ENCODE data around the gene PROKR1. TPM values are rescaled to one million over a fixed set of nuclear protein-coding genes. Genes with fewer than 3 reads are reported as not detected.

PROKR1 gene
- total RNA-seq, 1 experiment from 2014 or later, result not detected

DNA sequence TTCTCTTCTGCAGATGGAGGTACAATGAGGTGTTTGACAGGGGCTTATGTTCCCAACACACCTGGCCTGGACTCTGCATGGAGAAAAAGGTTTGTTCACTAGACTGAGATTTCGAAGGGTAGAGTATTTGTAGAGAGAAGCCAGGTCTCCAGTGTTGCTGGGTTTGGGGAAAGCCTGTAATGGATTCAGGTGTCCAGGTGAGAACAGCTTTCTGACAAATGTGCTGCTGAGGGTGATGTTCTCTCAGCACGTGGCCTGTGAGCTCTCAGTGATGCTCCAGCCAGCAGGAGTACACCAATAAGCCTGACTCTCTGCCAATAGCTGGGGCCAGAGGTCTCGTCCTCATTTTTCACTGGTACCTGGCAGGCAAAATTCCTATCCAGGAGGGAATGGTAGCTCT is 47.5 kb downstream of the PROKR1 start:
- ChIA-PET CTCF (interaction anchor here (2.3 kb wide), 1 partner anchor 18 kb away, joined by 7 read pairs; no protein-coding TSS in a partner anchor), POLR2A (no interaction called here), RAD21 (ENCODE audit: low non-redundant PET in 1 of 2, low total read pairs in 2 of 2, uncharacterized antibody in 2 of 2, unreplicated experiment in 2 of 2) (no interaction called here)
- intact Hi-C loops (cut with micrococcal nuclease), result no loop called here
- Histone ChIP-seq H3K4me1 (ENCODE audit: control insufficient read depth in 1 of 2, insufficient read depth in 2 of 2, low read length in 2 of 2) (no peaks in the 10 kb centered on the region), H3K79me2 (ENCODE audit: insufficient read depth, low read length) (no peaks in the 10 kb centered on the region), H3K27ac (ENCODE audit: low read depth, low read length) (no peak overlapping the region), H3K36me3 (ENCODE audit: control insufficient read depth in 1 of 2, insufficient read depth in 2 of 2, low read length in 2 of 2) (no peaks in the 10 kb centered on the region), H2AFZ (ENCODE audit: low read depth, low read length, poor library complexity, severe bottlenecking) (no peak overlapping the region), H3K9ac (ENCODE audit: low read length) (no peak overlapping the region), H3K27me3 (ENCODE audit: insufficient read depth, low read length) (no peaks in the 10 kb centered on the region), H3K9me2 (ENCODE audit: insufficient read depth) (no peaks in the 10 kb centered on the region), H3K9me3 (ENCODE audit: control insufficient read depth in 1 of 2, insufficient read depth in 1 of 2, low read depth in 1 of 2, low read length in 2 of 2) (no peaks in the 10 kb centered on the region), H4K20me1 (ENCODE audit: insufficient read depth) (no peaks in the 10 kb centered on the region), H3K4me3 (replicated peaks in 1 of 2; ENCODE audit: low read depth in 1 of 2, low read length in 2 of 2) (no peak overlapping the region), H3K4me2 (ENCODE audit: low read length) (no peak overlapping the region)
- DNase-seq (ENCODE audit: low read depth, low spot score) (no peak), ATAC-seq (no peak)
- no TSS peak for BruUV-seq (replicated peaks)
- TF ChIP-seq ZFX (IDR thresholded peaks at IDR 0.05) (no peak), CEBPB (IDR thresholded peaks at IDR 0.05; ENCODE audit: low read depth) (no peak), SP1 (IDR thresholded peaks at IDR 0.05; ENCODE audit: low read depth) (no peak), ZNF274 (IDR thresholded peaks at IDR 0.05; ENCODE audit: low read depth, low read length) (no peak), ZBTB33 (IDR thresholded peaks at IDR 0.05; ENCODE audit: extremely low read depth, insufficient replicate concordance, low read length) (no peak), EZH2 (IDR thresholded peaks at IDR 0.05) (no peak), FOSL1 (IDR thresholded peaks at IDR 0.05; ENCODE audit: low read depth) (no peak), ELF1 (IDR thresholded peaks at IDR 0.05; ENCODE audit: borderline replicate concordance, low read depth) (no peak), POLR2A (IDR thresholded peaks at IDR 0.05; ENCODE audit: borderline replicate concordance, extremely low read depth, insufficient read depth, insufficient read length) (no peak), EZH2phosphoT487 (IDR thresholded peaks at IDR 0.05; ENCODE audit: borderline replicate concordance) (no peak), CTCF (IDR thresholded peaks at IDR 0.05 in 2 of 3, conservative IDR thresholded peaks at IDR 0.05 in 1 of 3; ENCODE audit: borderline replicate concordance in 1 of 3, insufficient read depth in 1 of 3, low read depth in 2 of 3, low read length in 2 of 3) (no peak), CBX3 (IDR thresholded peaks at IDR 0.05; ENCODE audit: low read depth) (no peak), YY1 (IDR thresholded peaks at IDR 0.05; ENCODE audit: extremely low read depth, insufficient replicate concordance, low read depth, low read length) (no peak)
- TF ChIP-seq, protein P1, sequence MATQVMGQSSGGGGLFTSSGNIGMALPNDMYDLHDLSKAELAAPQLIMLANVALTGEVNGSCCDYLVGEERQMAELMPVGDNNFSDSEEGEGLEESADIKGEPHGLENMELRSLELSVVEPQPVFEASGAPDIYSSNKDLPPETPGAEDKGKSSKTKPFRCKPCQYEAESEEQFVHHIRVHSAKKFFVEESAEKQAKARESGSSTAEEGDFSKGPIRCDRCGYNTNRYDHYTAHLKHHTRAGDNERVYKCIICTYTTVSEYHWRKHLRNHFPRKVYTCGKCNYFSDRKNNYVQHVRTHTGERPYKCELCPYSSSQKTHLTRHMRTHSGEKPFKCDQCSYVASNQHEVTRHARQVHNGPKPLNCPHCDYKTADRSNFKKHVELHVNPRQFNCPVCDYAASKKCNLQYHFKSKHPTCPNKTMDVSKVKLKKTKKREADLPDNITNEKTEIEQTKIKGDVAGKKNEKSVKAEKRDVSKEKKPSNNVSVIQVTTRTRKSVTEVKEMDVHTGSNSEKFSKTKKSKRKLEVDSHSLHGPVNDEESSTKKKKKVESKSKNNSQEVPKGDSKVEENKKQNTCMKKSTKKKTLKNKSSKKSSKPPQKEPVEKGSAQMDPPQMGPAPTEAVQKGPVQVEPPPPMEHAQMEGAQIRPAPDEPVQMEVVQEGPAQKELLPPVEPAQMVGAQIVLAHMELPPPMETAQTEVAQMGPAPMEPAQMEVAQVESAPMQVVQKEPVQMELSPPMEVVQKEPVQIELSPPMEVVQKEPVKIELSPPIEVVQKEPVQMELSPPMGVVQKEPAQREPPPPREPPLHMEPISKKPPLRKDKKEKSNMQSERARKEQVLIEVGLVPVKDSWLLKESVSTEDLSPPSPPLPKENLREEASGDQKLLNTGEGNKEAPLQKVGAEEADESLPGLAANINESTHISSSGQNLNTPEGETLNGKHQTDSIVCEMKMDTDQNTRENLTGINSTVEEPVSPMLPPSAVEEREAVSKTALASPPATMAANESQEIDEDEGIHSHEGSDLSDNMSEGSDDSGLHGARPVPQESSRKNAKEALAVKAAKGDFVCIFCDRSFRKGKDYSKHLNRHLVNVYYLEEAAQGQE (IDR thresholded peaks at IDR 0.05; ENCODE audit: low read depth), result no peak
- TF ChIP-seq, protein P2, sequence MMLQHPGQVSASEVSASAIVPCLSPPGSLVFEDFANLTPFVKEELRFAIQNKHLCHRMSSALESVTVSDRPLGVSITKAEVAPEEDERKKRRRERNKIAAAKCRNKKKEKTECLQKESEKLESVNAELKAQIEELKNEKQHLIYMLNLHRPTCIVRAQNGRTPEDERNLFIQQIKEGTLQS (IDR thresholded peaks at IDR 0.05), result no peak

Data from HCT116 (cell line).